Thyroid gland (tissue), 4 donors: Measurements from ENCODE around the gene INPP5A. TPM values are rescaled to one million over a fixed set of nuclear protein-coding genes. Genes with fewer than 3 reads are reported as not detected.
"Not testable (repeated sequence)": the region's sequence is repeated elsewhere in the genome, so short reads cannot be mapped to it uniquely, and the experiment has no call there.

ENCODE experiments used
- DNase-seq, 2 donors: peaks; one replicate each; pipeline ENCODE4 v3.0.0-alpha.2; 2019
- H3K27ac ChIP-seq, 3 donors: fragments of 200-600 bp; sonication (generic); 1 replicate in 2 of 3; 2 replicates in 1 of 3; pipeline ENCODE4 v1.5.1; 2016 to 2019; ENCODE audit warnings: mild to moderate bottlenecking in 1 of 3, moderate library complexity in 1 of 3
- H3K27me3 ChIP-seq: fragments of 200-600 bp; sonication (generic); one replicate; pipeline ENCODE4 v1.5.1; 2019
- H3K36me3 ChIP-seq, 2 donors: fragments of 200-600 bp; sonication (generic); one replicate each; pipeline ENCODE4 v1.5.1; 2016 to 2019
- H3K4me1 ChIP-seq, 2 donors: fragments of 200-600 bp; sonication (generic); one replicate each; pipeline ENCODE4 v1.5.1; 2017 to 2019
- H3K4me3 ChIP-seq, 3 donors: fragments of 200-600 bp; sonication (generic); replicated peaks in 1 of 3; 1 replicate in 2 of 3; 2 replicates in 1 of 3; pipeline ENCODE4 v1.5.1; 2016; ENCODE audit warnings: mild to moderate bottlenecking in 1 of 3
- H3K9me3 ChIP-seq: fragments of 200-600 bp; sonication (generic); one replicate; pipeline ENCODE4 v1.5.1; 2017
- CTCF ChIP-seq, 6 experiments: fragments of 200-600 bp in 3 of 6; fragments of 450-650 bp in 3 of 6; sonication (generic) in 3 of 6; IDR thresholded peaks; one replicate each; pipeline ENCODE4 v1.5.1; 2016 to 2019; ENCODE audit warnings: antibody characterized with exemption in 6 of 6, mild to moderate bottlenecking in 2 of 6, inconsistent platforms in 1 of 6, moderate library complexity in 1 of 6
- POLR2A ChIP-seq, 2 donors: fragments of 450-650 bp; IDR thresholded peaks; one replicate each; pipeline ENCODE4 v1.6.1; 2017; ENCODE audit warnings: antibody characterized with exemption in 2 of 2, mild to moderate bottlenecking in 2 of 2, moderate library complexity in 1 of 2
- WGBS, 2 donors: methylation state at CpG; one replicate each; pipeline ENCODE4 v1.1.5; 2017; 5-methylcytosine and 5-hydroxymethylcytosine counted together
- intact Hi-C: fragments of 100-400 bp; cut with DNase I; formaldehyde crosslinking; loops from one replicate; pipeline ENCODE4 v1.15.1; 2023
- total RNA-seq, 4 donors: library from RNA; depleted of rRNA; stranded (reverse); fragments of >200 nt; gene quantifications; one replicate each; pipeline ENCODE4 v1.2.3, GENCODE V29; 2016

The INPP5A gene
- total RNA-seq, 4 donors from 2014 or later: 30.4 to 75.8 (median 41.1) TPM

GRCh38 chr10:132789659-132790148 is 252.1 kb downstream of the INPP5A start:
- H3K27me3 ChIP-seq: peaks cover 18% of the 10 kb centered on the region
- 62 to 76% methylated on average over 13 to 14 of the region's 15 CpGs for WGBS, 2 donors
- H3K36me3 ChIP-seq: no peaks in the 10 kb centered on the region
- intact Hi-C loops: loop anchor here (5.0 kb wide), 1 partner anchor 137 kb away; no protein-coding TSS in a partner anchor
- TF ChIP-seq CTCF (IDR thresholded peaks at IDR 0.05): no peak
- TF ChIP-seq POLR2A (IDR thresholded peaks at IDR 0.05): no peak
- DNase-seq: no peak
- H3K9me3 ChIP-seq: no peaks in the 10 kb centered on the region
- H3K4me3 ChIP-seq: no peak overlapping the region
- peaks cover 9 to 35% of the 10 kb centered on the region in 2 donors for H3K4me1 ChIP-seq
- H3K27ac ChIP-seq: no peak overlapping the region

- peaks cover 9 to 27% of the 10 kb centered on the region in 2 donors for H3K4me1 ChIP-seq
- no peak overlapping the region for H3K27ac ChIP-seq
- no peak overlapping the region for H3K4me3 ChIP-seq
- no peak for DNase-seq
- intact Hi-C loops: no loop called here
- no peaks in the 10 kb centered on the region for H3K9me3 ChIP-seq
- WGBS, 2 donors: 50 to 51% methylated on average over 6 to 7 of the region's 7 CpGs
- no peaks in the 10 kb centered on the region for H3K36me3 ChIP-seq
- TF ChIP-seq POLR2A (IDR thresholded peaks at IDR 0.05): no peak
- no peak for TF ChIP-seq CTCF (IDR thresholded peaks at IDR 0.05)
- H3K27me3 ChIP-seq: peaks cover 18% of the 10 kb centered on the region
Observed at GRCh38 chr10:132790470-132790869, 252.9 kb downstream of the INPP5A start.

GRCh38 chr10:132790934-132791829 is 253.6 kb downstream of the INPP5A start:
- Histone ChIP-seq H3K4me3 (no peak overlapping the region), H3K27ac (no peak overlapping the region), H3K9me3 (no peaks in the 10 kb centered on the region), H3K4me1 (peaks cover 9 to 25% of the 10 kb centered on the region in 2 donors), H3K36me3 (no peaks in the 10 kb centered on the region), H3K27me3 (peaks cover 18% of the 10 kb centered on the region)
- TF ChIP-seq CTCF (IDR thresholded peaks at IDR 0.05) (no peak), POLR2A (IDR thresholded peaks at IDR 0.05) (no peak)
- no peak for DNase-seq
- intact Hi-C loops: no loop called here
- 58 to 59% methylated on average over 21 to 25 of the region's 31 CpGs for WGBS, 2 donors

GRCh38 chr10:132792099-132792498 is 254.5 kb downstream of the INPP5A start:
- intact Hi-C loops, DNase-seq, H3K36me3 ChIP-seq, H3K9me3 ChIP-seq, H3K4me3 ChIP-seq, H3K27ac ChIP-seq: not testable (repeated sequence)
- H3K27me3 ChIP-seq: peaks cover 11% of the 10 kb centered on the region
- WGBS, 2 donors: 92 to 93% methylated on average over 12 to 19 of the region's 33 CpGs
- peaks cover 1 to 16% of the 10 kb centered on the region in 2 donors for H3K4me1 ChIP-seq

GRCh38 chr10:132792796-132793195 is 255.2 kb downstream of the INPP5A start:
- no peak for TF ChIP-seq POLR2A (IDR thresholded peaks at IDR 0.05)
- TF ChIP-seq CTCF (IDR thresholded peaks at IDR 0.05): no peak
- Histone ChIP-seq H3K27me3 (peaks cover 6% of the 10 kb centered on the region), H3K36me3 (no peaks in the 10 kb centered on the region), H3K4me3 (no peak overlapping the region), H3K9me3 (no peaks in the 10 kb centered on the region), H3K4me1 (peaks cover 0 to 9% of the 10 kb centered on the region in 2 donors), H3K27ac (no peak overlapping the region)
- intact Hi-C loops: no loop called here
- 86 to 89% methylated on average over 16 to 17 of the region's 17 CpGs for WGBS, 2 donors
- no peak for DNase-seq
